Measurements from ENCODE around the gene NKAIN2.

Gene NKAIN2

GRCh38 chr6:124420116-124420840 is 616.6 kb downstream of the NKAIN2 start:
- Histone ChIP-seq H3K27ac (no peak overlapping the region), H3K9ac (no peak overlapping the region), H3K4me1 (no peaks in the 10 kb centered on the region), H3K27me3 (no peaks in the 10 kb centered on the region), H3K36me3 (no peaks in the 10 kb centered on the region), H3K4me3 (no peak overlapping the region), H3K9me3 (replicated peaks in 1 of 11) (no peaks in the 10 kb centered on the region), H3K4me2 (no peak overlapping the region), H4K20me1 (no peaks in the 10 kb centered on the region)
- no peak for TF ChIP-seq Cebpa-rat (IDR thresholded peaks at IDR 0.05)

GRCh38 chr6:124423621-124424020 is 620.0 kb downstream of the NKAIN2 start:
- H3K4me2 ChIP-seq, result no peak overlapping the region
- no peak for TF ChIP-seq Cebpa-rat (IDR thresholded peaks at IDR 0.05)

GRCh38 chr6:124430740-124431318 is 627.2 kb downstream of the NKAIN2 start:
- no peak for TF ChIP-seq Cebpa-rat (IDR thresholded peaks at IDR 0.05)
- Histone ChIP-seq H3K9me3 (replicated peaks in 1 of 11) (no peaks in the 10 kb centered on the region), H3K27ac (no peak overlapping the region), H3K9ac (no peak overlapping the region), H3K4me3 (no peak overlapping the region), H3K36me3 (no peaks in the 10 kb centered on the region), H4K20me1 (no peaks in the 10 kb centered on the region), H3K4me2 (no peak overlapping the region), H3K27me3 (no peaks in the 10 kb centered on the region), H3K4me1 (peaks cover 0 to 4% (median 0%) of the 10 kb centered on the region in 10 experiments; a peak in 3 of 20 replicates)

More at GRCh38 chr6:124423621-124424020, 620.0 kb downstream of the NKAIN2 start:
- Histone ChIP-seq H4K20me1 (no peaks in the 10 kb centered on the region), H3K4me1 (no peaks in the 10 kb centered on the region), H3K27me3 (no peaks in the 10 kb centered on the region), H3K27ac (no peak overlapping the region), H3K36me3 (no peaks in the 10 kb centered on the region), H3K9ac (no peak overlapping the region), H3K4me3 (no peak overlapping the region), H3K9me3 (replicated peaks in 1 of 11) (no peaks in the 10 kb centered on the region)

- no peaks in the 10 kb centered on the region for H3K36me3 ChIP-seq
- H3K9ac ChIP-seq, result no peak overlapping the region
- TF ChIP-seq Cebpa-rat (IDR thresholded peaks at IDR 0.05), result no peak
- no peak overlapping the region for H3K4me2 ChIP-seq
- no peak overlapping the region for H3K27ac ChIP-seq
- peaks cover 0 to 4% (median 0%) of the 10 kb centered on the region in 10 experiments; a peak in 3 of 20 replicates for H3K4me1 ChIP-seq
- H3K9me3 ChIP-seq (replicated peaks in 1 of 11), result no peaks in the 10 kb centered on the region
- no peaks in the 10 kb centered on the region for H4K20me1 ChIP-seq
- H3K27me3 ChIP-seq, result no peaks in the 10 kb centered on the region
- H3K4me3 ChIP-seq, result no peak overlapping the region
These were observed 629.0 kb downstream of the NKAIN2 start for GRCh38 chr6:124432620-124433019.

DNA sequence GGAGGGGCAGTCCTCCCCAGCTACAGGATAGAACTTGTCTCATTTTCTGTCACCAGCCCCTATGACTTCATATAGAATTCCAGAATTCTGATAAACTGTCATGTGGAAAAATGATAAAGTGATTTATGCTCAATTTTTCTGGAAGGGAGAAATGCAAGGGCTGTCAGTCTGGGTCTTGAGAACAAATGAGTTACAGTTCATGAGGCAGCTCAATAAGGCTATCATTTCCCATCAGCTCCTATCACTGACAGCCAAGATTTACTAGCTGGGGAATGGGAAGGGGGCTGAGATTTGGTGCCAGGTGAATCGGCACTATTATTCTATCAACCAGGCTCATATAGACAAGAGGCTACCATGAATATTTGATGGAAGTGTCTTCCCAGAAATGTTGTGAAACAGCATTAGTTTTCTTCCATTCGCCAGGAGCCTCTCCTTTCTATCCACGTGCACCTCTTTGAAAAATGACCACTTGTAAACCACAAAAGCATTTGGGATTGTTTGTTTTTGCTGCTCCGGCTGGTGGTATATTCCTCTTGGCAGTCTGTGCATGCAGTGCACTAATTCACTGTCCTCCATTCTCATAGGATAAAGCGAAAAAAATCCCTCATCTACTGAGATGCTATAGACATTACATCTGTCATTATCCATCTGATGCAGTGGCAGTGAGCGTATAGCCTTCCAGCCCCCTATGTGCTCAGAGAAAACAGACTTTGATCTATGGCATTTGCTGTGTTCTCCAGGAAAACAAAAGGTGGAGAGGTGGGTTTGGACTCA is 629.9 kb downstream of the NKAIN2 start:
- no peak for TF ChIP-seq Cebpa-rat (IDR thresholded peaks at IDR 0.05)
- no peak overlapping the region for H3K4me2 ChIP-seq
- no peak overlapping the region for H3K27ac ChIP-seq

GRCh38 chr6:124434421-124434820 is 630.8 kb downstream of the NKAIN2 start:
- Histone ChIP-seq H3K4me1 (peaks cover 0 to 4% (median 0%) of the 10 kb centered on the region in 10 experiments; a peak in 3 of 20 replicates), H3K9ac (no peak overlapping the region), H3K36me3 (no peaks in the 10 kb centered on the region), H3K27me3 (no peaks in the 10 kb centered on the region), H4K20me1 (no peaks in the 10 kb centered on the region), H3K9me3 (replicated peaks in 1 of 11) (no peaks in the 10 kb centered on the region), H3K27ac (no peak overlapping the region), H3K4me3 (no peak overlapping the region), H3K4me2 (no peak overlapping the region)
- no peak for TF ChIP-seq Cebpa-rat (IDR thresholded peaks at IDR 0.05)

More for the DNA sequence above, 629.9 kb downstream of the NKAIN2 start:
- Histone ChIP-seq H3K36me3 (no peaks in the 10 kb centered on the region), H3K4me3 (no peak overlapping the region), H3K9me3 (replicated peaks in 1 of 11) (no peaks in the 10 kb centered on the region), H4K20me1 (no peaks in the 10 kb centered on the region), H3K4me1 (peaks cover 0 to 4% (median 0%) of the 10 kb centered on the region in 10 experiments; a peak in 3 of 20 replicates), H3K27me3 (no peaks in the 10 kb centered on the region), H3K9ac (no peak overlapping the region)

DNA sequence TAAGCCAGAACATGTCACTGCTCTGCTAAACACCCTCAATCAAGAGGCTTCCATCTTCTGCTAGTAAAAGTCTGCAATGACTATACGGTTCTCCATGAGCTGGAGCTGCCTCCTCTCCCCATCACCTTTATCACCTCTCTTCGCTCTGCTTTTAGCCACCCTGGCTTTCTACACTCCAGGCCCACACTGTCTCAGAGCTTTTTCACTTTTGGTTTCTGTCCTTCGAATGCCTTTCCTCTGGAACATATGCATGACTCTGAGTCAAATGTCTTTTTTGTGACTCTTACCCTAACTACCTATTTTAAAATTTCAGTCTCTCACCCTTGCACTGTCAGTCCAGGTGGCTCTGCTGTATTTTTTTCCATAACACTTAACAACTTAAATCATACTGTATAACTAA is 633.1 kb downstream of the NKAIN2 start:
- Histone ChIP-seq H3K9ac (no peak overlapping the region), H3K27ac (no peak overlapping the region), H3K4me1 (peaks cover 0 to 10% (median 6%) of the 10 kb centered on the region in 10 experiments; a peak in 12 of 20 replicates)

DNA sequence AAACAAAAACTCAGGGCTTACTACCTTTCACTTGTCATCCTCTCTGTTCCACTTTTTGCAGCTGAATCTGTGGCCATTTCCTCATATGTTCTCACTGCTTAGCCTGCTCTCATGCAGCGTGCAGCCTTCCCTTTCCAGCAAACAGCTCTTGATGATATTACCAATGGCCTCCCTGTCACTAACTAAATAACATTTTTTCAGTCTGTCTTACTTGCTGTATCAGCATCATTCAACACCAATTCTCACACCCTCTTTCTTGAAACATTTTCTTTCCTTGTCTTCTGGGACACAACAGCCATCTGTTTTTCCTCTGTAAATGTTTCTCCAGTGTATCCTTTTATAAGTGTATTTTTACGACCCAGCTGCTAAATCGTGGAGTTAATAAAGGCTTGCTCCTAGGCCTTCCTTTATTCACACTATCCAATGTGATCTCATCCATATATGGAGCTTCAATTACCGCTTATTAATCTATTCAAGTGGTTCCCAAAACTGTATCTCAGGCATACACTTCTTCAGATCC is 634.9 kb downstream of the NKAIN2 start:
- Histone ChIP-seq H3K9ac (no peak overlapping the region), H3K27ac (no peak overlapping the region), H3K4me3 (no peak overlapping the region), H3K9me3 (replicated peaks in 1 of 11) (no peaks in the 10 kb centered on the region), H3K4me2 (no peak overlapping the region), H3K4me1 (peaks cover 0 to 11% (median 6%) of the 10 kb centered on the region in 10 experiments; a peak in 12 of 20 replicates), H3K27me3 (no peaks in the 10 kb centered on the region), H4K20me1 (no peaks in the 10 kb centered on the region), H3K36me3 (no peaks in the 10 kb centered on the region)
- no peak for TF ChIP-seq Cebpa-rat (IDR thresholded peaks at IDR 0.05)

More for the DNA sequence above, 633.1 kb downstream of the NKAIN2 start:
- no peaks in the 10 kb centered on the region for H4K20me1 ChIP-seq
- no peaks in the 10 kb centered on the region for H3K27me3 ChIP-seq
- no peak overlapping the region for H3K4me3 ChIP-seq
- no peaks in the 10 kb centered on the region for H3K36me3 ChIP-seq
- H3K9me3 ChIP-seq (replicated peaks in 1 of 11), result no peaks in the 10 kb centered on the region
- no peak for TF ChIP-seq Cebpa-rat (IDR thresholded peaks at IDR 0.05)
- no peak overlapping the region for H3K4me2 ChIP-seq

DNA sequence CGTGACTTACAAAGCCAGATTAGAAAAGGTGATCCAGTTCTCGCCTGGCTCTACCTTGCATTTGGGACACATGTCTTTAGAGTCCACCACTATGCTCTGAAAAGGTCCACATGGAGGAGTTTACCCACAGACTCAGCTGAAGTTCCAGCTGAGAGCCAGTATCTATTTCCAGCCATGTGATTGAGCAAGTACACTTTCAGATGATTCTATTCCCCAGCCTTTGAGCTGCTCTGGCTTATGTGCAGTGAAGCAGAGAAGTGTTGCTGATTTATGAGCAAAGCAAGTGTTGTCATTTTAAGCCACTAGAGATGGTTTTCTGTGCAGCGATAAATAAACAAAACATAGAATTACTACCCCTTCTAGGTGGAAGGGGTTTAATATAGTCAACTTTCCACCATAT is 637.8 kb downstream of the NKAIN2 start:
- no peaks in the 10 kb centered on the region for H4K20me1 ChIP-seq
- H3K9ac ChIP-seq, result no peak overlapping the region
- H3K27ac ChIP-seq, result no peak overlapping the region
- H3K36me3 ChIP-seq, result no peaks in the 10 kb centered on the region
- no peak overlapping the region for H3K4me3 ChIP-seq
- no peaks in the 10 kb centered on the region for H3K9me3 ChIP-seq (replicated peaks in 1 of 11)
- peaks cover 0 to 11% (median 7%) of the 10 kb centered on the region in 10 experiments; a peak in 10 of 20 replicates for H3K4me1 ChIP-seq
- H3K4me2 ChIP-seq, result peak overlapping the region in 8 of 11 experiments; percentile 14 to 40 (median 22); a peak in 10 of 22 replicates
- H3K27me3 ChIP-seq, result no peaks in the 10 kb centered on the region
- TF ChIP-seq Cebpa-rat (IDR thresholded peaks at IDR 0.05), result no peak
